HG03108 (cell line): ENCODE measurements around the gene TSSK1B.
"Not testable (repeated sequence)": the region's sequence is repeated elsewhere in the genome, so short reads cannot be mapped to it uniquely, and the experiment has no call there.

Source experiments
- ATAC-seq: cut with Tn5 transposase; IDR thresholded peaks from one replicate; pipeline ENCODE4 v1.9.1; 2021; ENCODE audit warnings: moderate library complexity; ENCODE audit not compliant: unreplicated experiment

The TSSK1B gene, protein sequence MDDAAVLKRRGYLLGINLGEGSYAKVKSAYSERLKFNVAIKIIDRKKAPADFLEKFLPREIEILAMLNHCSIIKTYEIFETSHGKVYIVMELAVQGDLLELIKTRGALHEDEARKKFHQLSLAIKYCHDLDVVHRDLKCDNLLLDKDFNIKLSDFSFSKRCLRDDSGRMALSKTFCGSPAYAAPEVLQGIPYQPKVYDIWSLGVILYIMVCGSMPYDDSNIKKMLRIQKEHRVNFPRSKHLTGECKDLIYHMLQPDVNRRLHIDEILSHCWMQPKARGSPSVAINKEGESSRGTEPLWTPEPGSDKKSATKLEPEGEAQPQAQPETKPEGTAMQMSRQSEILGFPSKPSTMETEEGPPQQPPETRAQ

GRCh38 chr5:113434889-113435288, at the start of gene TSSK1B:
TSSK1B (minus strand) TSS chr5:113434989; CDS start chr5:113434839, 150 bp downstream.
- no peak for ATAC-seq

GRCh38 chr5:113480243-113480642, 45.5 kb upstream of the TSSK1B start:
- no peak for ATAC-seq

GRCh38 chr5:113478691-113479090, 43.9 kb upstream of the TSSK1B start:
- no peak for ATAC-seq

DNA sequence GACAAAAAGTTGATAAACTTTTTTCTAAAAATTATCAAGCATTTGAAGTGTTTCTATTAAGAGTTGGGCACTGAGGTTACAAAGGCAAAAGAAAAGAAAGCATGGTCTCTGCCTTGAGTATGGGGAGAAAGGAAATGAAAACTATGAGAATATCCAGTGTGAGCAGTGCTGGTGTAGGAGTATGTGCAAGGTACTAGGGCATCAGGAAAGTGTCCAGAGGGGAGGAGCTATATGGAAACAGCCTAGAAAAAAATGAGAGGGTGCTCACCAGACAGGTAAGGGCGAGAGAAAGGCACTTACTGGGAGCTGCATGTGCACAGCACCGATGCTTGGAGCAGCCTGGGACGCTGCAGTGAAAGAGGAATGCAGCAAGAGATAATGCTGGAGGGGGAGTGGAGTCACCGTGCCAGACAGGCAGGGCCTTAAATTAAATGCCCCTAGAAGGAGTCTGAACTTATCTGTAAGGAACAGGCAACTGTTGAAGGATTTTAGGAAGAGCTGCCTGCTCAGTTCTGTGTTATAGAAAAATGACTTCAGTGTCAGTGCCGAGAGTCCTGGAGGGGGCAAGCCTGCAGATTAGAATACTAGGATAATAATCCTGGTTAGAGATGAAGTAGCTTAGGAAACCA, 39.4 kb upstream of the TSSK1B start:
- no peak for ATAC-seq

DNA sequence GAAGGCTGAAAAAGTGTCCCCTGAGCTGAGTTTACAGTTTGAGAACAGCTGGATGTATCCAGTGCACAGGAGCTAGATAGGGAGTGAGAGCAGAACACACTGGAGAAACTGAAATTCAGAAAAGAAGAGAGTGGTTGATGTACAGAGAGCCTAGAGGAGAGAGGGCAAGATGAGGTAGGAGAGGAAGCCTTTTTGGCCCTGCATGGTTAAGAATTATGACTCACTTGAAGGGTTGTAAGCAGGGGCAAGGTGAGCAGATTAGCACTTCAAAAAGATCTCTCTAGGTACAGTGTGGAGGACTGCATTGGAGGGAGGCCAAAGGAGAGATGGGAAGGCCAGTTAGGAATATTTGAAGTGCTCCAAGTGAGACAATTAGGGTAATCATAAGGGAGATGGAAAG, 28.2 kb upstream of the TSSK1B start:
- no peak for ATAC-seq

GRCh38 chr5:113457106-113457505, 22.3 kb upstream of the TSSK1B start:
- ATAC-seq = not testable (repeated sequence)

GRCh38 chr5:113452941-113453340, 18.2 kb upstream of the TSSK1B start:
- no peak for ATAC-seq

DNA sequence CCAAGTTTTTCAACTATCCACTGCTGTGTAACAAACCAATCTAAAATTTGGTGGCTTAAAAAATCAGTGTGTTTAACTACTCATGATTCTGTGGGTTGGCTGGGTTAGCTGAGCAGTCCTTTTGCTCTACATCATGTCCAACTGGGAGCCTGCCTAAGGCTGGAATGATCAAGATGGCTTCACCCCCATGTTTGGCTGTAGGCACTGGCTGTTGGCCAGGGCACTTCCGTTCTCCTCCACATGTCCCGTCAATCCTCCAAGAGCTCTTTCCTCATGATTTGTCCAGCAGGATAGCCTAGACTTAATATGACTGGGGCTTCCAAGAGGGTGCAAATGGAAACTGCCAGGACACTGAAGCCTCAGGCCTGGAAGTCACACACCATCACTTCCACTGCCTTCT, 17.0 kb upstream of the TSSK1B start:
- no peak for ATAC-seq

- ATAC-seq = no peak
Observed at GRCh38 chr5:113450929-113451328, 16.1 kb upstream of the TSSK1B start.

DNA sequence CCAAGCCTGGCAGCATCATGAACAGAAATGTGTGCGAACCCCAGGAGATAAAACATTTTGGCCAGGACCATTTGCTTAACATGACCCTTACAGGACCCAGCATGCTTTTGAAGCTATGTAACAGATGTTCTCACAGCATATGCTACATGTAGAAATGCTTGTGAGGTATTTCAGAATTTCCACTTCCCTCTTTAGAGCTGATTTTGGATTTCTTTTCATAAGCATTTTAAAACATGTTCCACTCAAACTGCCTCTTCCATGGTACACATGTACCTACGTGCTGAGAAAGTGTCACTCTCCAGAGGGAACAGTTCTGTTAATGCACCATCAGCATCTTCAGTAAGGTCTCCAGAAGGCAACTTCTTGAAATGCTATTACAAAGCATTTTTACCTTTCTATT, 15.7 kb upstream of the TSSK1B start:
- no peak for ATAC-seq

DNA sequence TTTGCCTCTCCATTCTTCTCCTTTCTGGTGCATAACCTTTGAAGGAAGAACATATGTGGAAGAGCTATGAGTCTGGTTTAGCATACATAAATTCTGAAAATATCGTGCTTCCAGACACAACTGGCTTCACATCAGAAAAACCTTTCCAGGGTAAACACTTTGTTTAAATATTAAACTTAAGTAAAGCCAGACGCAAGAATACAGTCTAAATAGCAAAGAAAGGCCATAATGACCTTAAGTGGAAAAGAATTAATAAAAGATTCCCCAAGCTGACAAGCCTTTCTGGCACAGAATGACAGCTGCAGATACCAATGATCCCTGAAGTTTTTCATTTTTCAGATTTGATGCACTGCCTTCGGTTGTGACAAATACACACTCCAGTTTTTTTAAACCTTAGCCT, 13.5 kb upstream of the TSSK1B start:
- no peak for ATAC-seq

DNA sequence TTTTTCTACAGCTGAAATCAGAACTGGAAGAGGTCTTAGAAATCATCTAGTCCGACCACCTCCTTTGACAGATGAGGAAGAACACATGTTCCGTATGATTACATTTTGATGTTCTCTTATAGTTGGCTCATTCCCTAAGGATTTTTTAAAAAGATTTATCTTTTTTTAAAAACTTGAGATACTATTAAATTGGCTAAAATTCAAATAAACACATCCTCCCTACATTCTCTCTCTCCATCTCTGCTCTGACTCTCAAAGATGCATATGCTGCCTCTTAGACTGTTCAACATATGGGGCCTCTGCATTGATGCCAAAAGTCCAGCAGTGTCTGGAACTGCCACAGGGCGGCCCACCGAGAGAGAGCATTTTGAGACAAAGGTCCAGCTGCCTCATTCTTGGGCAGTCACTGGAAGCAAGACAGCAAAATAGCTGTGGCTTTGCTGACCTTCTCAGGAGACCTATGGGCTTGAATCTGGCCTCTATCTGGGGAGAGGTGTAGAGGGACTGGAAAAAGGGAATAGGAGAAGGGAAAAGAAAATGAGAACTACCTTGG, 12.8 kb upstream of the TSSK1B start:
- ATAC-seq = no peak

GRCh38 chr5:113446358-113446927, 11.7 kb upstream of the TSSK1B start:
- no peak for ATAC-seq

GRCh38 chr5:113437111-113437510, 2.3 kb upstream of the TSSK1B start:
- ATAC-seq = no peak

- ATAC-seq = no peak
Observed at GRCh38 chr5:113435575-113435974, 786 bp upstream of the TSSK1B start.

DNA sequence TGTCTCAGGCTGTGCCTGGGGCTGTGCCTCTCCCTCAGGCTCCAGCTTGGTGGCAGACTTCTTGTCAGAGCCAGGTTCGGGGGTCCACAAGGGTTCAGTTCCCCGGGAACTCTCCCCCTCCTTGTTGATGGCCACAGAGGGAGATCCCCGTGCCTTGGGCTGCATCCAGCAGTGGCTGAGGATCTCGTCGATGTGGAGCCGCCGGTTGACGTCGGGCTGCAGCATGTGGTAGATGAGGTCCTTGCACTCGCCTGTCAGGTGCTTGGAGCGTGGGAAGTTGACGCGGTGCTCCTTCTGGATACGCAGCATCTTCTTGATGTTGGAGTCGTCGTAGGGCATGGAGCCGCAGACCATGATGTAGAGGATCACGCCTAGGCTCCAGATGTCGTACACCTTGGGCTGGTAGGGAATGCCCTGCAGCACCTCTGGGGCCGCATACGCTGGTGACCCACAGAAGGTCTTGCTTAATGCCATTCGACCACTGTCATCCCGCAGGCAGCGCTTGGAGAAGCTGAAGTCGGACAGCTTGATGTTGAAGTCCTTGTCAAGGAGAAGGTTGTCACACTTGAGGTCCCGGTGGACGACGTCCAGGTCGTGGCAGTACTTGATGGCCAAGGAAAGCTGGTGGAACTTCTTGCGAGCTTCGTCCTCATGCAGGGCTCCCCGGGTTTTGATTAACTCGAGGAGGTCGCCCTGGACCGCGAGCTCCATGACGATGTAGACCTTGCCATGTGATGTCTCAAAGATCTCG, 752 bp downstream of the TSSK1B start:
- no peak for ATAC-seq

DNA sequence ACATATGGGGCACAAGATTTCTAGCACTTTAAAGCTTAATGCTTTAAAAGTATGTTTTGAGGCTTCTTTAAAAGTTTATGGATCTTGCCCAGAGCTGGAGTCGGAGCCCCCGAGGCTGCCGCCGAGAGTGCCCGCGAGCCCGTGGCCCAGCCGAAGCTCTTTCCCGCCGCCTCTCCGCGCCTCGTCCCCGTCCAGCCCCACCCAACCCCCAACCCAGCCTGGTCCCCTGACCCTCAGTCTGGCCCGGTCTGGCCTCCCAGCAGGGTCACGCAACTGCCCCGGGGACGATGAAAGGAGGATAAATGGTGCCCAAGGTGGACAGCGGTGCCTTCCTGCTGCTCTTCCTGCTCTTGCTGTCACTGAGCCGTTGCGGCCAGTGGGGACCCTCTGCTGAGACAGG, 1.7 kb downstream of the TSSK1B start:
- ATAC-seq = no peak

- no peak for ATAC-seq
Observed at GRCh38 chr5:113427871-113428574, 6.8 kb downstream of the TSSK1B start.

DNA sequence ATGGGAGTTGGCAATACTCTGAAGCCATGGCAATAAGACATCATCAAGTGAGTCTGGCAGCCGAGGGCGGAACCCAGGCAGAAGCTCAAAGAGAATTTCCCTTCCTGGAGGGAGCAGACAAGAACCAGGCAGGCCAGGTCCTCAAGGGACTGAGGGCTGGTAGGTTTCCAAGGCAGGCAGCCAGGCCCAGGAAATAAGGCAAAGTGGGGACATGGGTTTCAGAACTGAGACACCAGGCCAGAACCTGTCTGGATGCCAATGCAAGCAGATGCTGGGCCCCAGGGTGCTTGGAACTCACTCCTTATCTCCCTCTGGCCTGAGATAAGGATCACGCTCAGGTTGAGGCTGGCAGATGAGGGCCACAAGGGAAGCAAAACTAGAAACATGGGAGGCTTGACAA, 8.9 kb downstream of the TSSK1B start:
- no peak for ATAC-seq

- no peak for ATAC-seq
Observed at GRCh38 chr5:113421693-113422092, 13.1 kb downstream of the TSSK1B start.

GRCh38 chr5:113405530-113405929, 29.3 kb downstream of the TSSK1B start:
- ATAC-seq = no peak
